Pancreas (tissue), 10 donors: Measurements from ENCODE around the gene IDNK. TPM values are rescaled to one million over a fixed set of nuclear protein-coding genes. Genes with fewer than 3 reads are reported as not detected.

ENCODE experiments used
- ATAC-seq, 4 donors: fragments of 200-7000 bp; cut with Tn5 transposase; one replicate each; pipeline versions ENCODE4 v1.8.0 to v1.9.1; 2020; ENCODE audit warnings: mild to moderate bottlenecking in 4 of 4, moderate library complexity in 4 of 4
- DNase-seq, 6 donors: peaks; one replicate each; pipeline ENCODE4 v3.0.0-alpha.2; 2020
- FAIRE-seq: peaks from 2 replicates; lab custom pipeline; 2012; peaks lifted over from hg19 to GRCh38; lab: Jason Lieb, UNC
- H3K27ac ChIP-seq, 4 donors: fragments of 200-600 bp; sonication (generic); 1 replicate in 3 of 4; 2 replicates in 1 of 4; pipeline versions ENCODE4 v1.5.0 to v1.8.0; 2020
- H3K27me3 ChIP-seq, 4 donors: fragments of 200-600 bp; one replicate each; pipeline ENCODE4 v1.8.0; 2021
- H3K36me3 ChIP-seq, 3 donors: fragments of 200-600 bp; sonication (generic) in 1 of 3; one replicate each; pipeline versions ENCODE4 v1.5.0 to v1.8.0; 2020 to 2021
- H3K4me1 ChIP-seq, 3 donors: fragments of 200-600 bp; one replicate each; pipeline ENCODE4 v1.8.0; 2021
- H3K4me3 ChIP-seq, 4 donors: fragments of 200-600 bp; sonication (generic) in 2 of 4; one replicate each; pipeline versions ENCODE4 v1.5.0 to v1.8.0; 2020 to 2021
- H3K9me3 ChIP-seq, 4 donors: fragments of 200-600 bp; one replicate each; pipeline ENCODE4 v1.8.0; 2021
- WGBS, 2 donors: extraction: QIAGEN DNeasy Blood & Tissue Kit; methylation state at CpG; one replicate each; pipeline ENCODE4 v1.1.7; 2013; 5-methylcytosine and 5-hydroxymethylcytosine counted together
- intact Hi-C, 3 donors: fragments of 100-400 bp; cut with DNase I; formaldehyde crosslinking; loops; one replicate each; pipeline versions ENCODE4 v1.11.1 to v1.14.2; 2022
- polyA plus RNA-seq, 2 donors: library from polyadenylated mRNA; stranded (reverse); fragments of 200-250 nt; gene quantifications; one replicate each; pipeline ENCODE4 v1.2.3, GENCODE V29; 2013
- total RNA-seq, 6 donors: library from RNA; stranded (reverse); fragmentation: NEBNext Ultra II Directional in 4 of 6; extraction: Animal tissue kit (Norgen Biotek cat#: 25700) in 4 of 6; gene quantifications; one replicate each; pipeline versions ENCODE4 v1.2.1 to v1.2.4, GENCODE V29; 2021 to 2023
- TF ChIP-seq, protein P1 (sequence below), 4 donors: fragments of 200-600 bp; sonication (generic) in 3 of 4; IDR thresholded peaks; one replicate each; pipeline versions ENCODE4 v1.5.0 to v1.8.0; 2021; ENCODE audit warnings: antibody characterized with exemption in 4 of 4
- donor health status: healthy with polysubstance abuse.
- donor health status: DM: no; HTN: no; CAD: no; lungs with moderate emphysema.
- donor health status: DM: no; HTN: no; CAD: no.
- donor health status: control.
- donor health status: control.
- donor health status: Bipolar disorder and iron deficiency.
- donor health status: DM: yes; HTN: yes; CAD: no.
- donor health status: DM: no; HTN: no; CAD: no.
- donor health status: DM: no; HTN: no; CAD: no.
- donor health status: DM: yes; HTN: yes; CAD: no.

IDNK gene
- total and polyA plus RNA-seq, 8 donors = 3.2 to 11.9 (median 4.5) TPM

GRCh38 chr9:83584995-83585394 lies 37.9 kb upstream of the IDNK start:
- H3K9me3 ChIP-seq = no peaks in the 10 kb centered on the region
- FAIRE-seq = no peak
- WGBS, 2 donors = 86 to 93% methylated on average over 4 of the region's 4 CpGs
- no peak for DNase-seq
- no peak for ATAC-seq
- intact Hi-C loops = no loop called here
- TF ChIP-seq, protein P1, sequence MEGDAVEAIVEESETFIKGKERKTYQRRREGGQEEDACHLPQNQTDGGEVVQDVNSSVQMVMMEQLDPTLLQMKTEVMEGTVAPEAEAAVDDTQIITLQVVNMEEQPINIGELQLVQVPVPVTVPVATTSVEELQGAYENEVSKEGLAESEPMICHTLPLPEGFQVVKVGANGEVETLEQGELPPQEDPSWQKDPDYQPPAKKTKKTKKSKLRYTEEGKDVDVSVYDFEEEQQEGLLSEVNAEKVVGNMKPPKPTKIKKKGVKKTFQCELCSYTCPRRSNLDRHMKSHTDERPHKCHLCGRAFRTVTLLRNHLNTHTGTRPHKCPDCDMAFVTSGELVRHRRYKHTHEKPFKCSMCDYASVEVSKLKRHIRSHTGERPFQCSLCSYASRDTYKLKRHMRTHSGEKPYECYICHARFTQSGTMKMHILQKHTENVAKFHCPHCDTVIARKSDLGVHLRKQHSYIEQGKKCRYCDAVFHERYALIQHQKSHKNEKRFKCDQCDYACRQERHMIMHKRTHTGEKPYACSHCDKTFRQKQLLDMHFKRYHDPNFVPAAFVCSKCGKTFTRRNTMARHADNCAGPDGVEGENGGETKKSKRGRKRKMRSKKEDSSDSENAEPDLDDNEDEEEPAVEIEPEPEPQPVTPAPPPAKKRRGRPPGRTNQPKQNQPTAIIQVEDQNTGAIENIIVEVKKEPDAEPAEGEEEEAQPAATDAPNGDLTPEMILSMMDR (IDR thresholded peaks at IDR 0.05) = no peak
- H3K27me3 ChIP-seq = no peaks in the 10 kb centered on the region
- no peaks in the 10 kb centered on the region for H3K4me1 ChIP-seq
- no peak overlapping the region for H3K4me3 ChIP-seq
- no peaks in the 10 kb centered on the region for H3K36me3 ChIP-seq
- H3K27ac ChIP-seq = no peak overlapping the region

DNA sequence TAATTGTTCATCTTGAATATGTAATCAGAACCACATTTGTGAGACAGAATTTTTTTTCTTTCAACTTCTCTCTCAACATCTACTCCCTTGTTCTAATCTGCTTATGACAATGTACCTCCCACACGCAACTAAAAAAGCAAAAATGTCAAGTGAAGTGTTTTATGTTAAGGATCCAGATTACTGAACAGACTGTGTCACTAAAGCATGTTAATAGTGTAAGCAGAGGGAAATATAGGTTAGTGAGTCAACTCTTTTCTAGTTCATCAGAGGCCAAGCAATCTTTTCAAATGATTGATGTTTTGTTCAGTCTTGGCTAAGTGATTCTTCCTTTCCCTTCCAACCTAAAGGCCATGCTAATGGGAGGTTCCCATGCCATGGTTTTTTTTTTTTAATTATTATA lies 34.7 kb upstream of the IDNK start:
- no peak for ATAC-seq
- Histone ChIP-seq H3K9me3 (no peaks in the 10 kb centered on the region), H3K4me3 (no peak overlapping the region), H3K4me1 (no peaks in the 10 kb centered on the region), H3K27me3 (no peaks in the 10 kb centered on the region), H3K27ac (no peak overlapping the region), H3K36me3 (no peaks in the 10 kb centered on the region)
- whole genome bisulfite sequencing, 2 donors = 78 to 85% methylated on average over 1 of the region's 1 CpG
- intact Hi-C loops = no loop called here
- TF ChIP-seq, protein P1 (IDR thresholded peaks at IDR 0.05) = no peak
- no peak for DNase-seq
- no peak for FAIRE-seq

DNA sequence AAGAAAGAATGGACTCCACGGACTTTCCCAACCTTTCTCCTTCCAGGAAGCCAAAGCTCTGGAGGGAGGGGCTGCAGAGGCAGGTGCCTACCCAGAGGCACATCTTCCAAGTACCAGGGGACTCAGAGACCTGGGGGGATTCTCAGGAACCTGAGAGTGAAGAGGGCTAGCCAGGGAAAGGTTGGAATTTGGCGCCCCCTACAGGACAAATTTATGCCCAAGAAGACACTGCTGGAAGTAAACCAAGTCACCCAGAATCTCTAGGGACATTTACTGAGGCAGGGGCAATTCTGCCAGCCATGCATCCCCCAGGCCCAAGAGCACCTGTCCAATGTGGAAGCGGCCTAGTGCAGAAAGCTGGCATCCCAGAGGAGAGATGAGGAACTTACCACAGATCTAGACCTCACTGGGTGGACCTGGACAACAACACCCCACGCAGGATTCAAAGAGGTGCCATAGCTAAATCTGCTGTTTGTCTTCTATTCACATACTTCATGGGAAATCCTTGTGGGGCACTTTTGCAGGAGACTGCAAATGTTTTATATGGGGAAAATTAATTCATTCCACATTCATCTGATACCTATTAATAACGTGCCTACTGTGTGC lies 25.9 kb upstream of the IDNK start:
- peak in 3 of 4 donors; percentile 53 to 68 (median 60) for ATAC-seq
- Histone ChIP-seq H3K27me3 (no peaks in the 10 kb centered on the region), H3K36me3 (no peaks in the 10 kb centered on the region), H3K27ac (no peak overlapping the region), H3K4me1 (no peaks in the 10 kb centered on the region), H3K9me3 (no peaks in the 10 kb centered on the region), H3K4me3 (no peak overlapping the region)
- FAIRE-seq = no peak
- intact Hi-C loops = no loop called here
- 40 to 51% methylated on average over 5 of the region's 5 CpGs for WGBS, 2 donors
- TF ChIP-seq, protein P1 (IDR thresholded peaks at IDR 0.05) = peak; percentile 54 to 68 (median 60)
- peak in 4 of 6 donors; percentile 10 to 44 (median 24) for DNase-seq

DNA sequence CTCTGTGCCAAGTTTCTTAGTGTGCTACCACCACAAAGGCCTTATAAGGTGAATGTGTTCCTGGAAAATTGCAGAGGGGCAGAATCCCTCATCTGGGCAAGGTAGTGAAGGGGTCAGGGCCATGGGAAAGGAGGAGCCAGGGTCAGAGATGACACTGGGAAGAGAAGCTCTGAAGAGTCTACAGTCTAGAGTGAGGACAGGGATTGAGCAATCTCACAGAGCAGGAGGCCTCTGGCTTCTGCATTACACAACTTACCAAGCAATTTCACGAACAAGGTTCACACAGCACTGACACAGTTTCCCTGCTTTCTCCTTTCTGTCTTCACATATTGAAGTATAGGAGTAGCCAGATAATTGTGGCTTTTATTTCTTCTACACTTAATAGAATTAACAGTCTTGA lies 24.5 kb upstream of the IDNK start:
- no peaks in the 10 kb centered on the region for H3K4me1 ChIP-seq
- DNase-seq = no peak
- H3K27ac ChIP-seq = no peak overlapping the region
- FAIRE-seq = no peak
- TF ChIP-seq, protein P1 (IDR thresholded peaks at IDR 0.05) = no peak
- ATAC-seq = peak in 3 of 4 donors; percentile 32 to 67 (median 51)
- H3K4me3 ChIP-seq = no peak overlapping the region
- WGBS, 2 donors = 62 to 87% methylated on average over 1 of the region's 1 CpG
- no peaks in the 10 kb centered on the region for H3K9me3 ChIP-seq
- H3K36me3 ChIP-seq = no peaks in the 10 kb centered on the region
- no peaks in the 10 kb centered on the region for H3K27me3 ChIP-seq
- intact Hi-C loops = no loop called here

DNA sequence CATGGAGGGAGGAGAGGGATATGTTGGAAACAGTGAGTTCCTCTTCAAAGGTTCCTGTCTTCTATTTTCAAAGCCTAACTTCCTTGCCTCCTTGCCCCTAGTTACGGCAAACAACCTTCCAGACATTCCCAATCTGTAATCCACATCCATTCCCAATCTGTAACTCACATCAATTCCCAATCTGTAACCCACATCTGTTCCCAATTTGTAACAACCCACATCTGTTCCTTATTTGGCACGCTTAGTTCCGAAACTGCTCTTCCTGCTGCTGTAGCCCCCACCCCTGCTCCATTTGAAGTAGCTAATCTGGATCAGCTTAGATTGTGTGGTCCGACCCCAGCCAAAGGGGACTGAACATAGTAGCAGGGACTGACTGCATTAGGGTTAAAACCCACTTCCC lies 23.9 kb upstream of the IDNK start:
- WGBS, 2 donors = 86 to 89% methylated on average over 4 of the region's 4 CpGs
- no peak for ATAC-seq
- Histone ChIP-seq H3K36me3 (no peaks in the 10 kb centered on the region), H3K9me3 (no peaks in the 10 kb centered on the region), H3K4me3 (no peak overlapping the region), H3K27me3 (no peaks in the 10 kb centered on the region), H3K4me1 (no peaks in the 10 kb centered on the region), H3K27ac (no peak overlapping the region)
- TF ChIP-seq, protein P1 (IDR thresholded peaks at IDR 0.05) = no peak
- FAIRE-seq = no peak
- DNase-seq = no peak
- intact Hi-C loops = no loop called here
